Choroid plexus epithelial cell (primary cell): Measurements from ENCODE around the gene RSPH10B2.
"Not testable (repeated sequence)": the region's sequence is repeated elsewhere in the genome, so short reads cannot be mapped to it uniquely, and the experiment has no call there.

Source experiments
- DNase-seq: peaks from one replicate; pipeline ENCODE4 v3.0.0-alpha.2; 2010; ENCODE audit warnings: low read depth
- H3K4me3 ChIP-seq: 2 replicates; pipeline ENCODE4 v1.5.1; 2011; ENCODE audit warnings: low read depth, mild to moderate bottlenecking, control low read depth, low read length, moderate library complexity
- TF ChIP-seq, protein P1 (sequence below): conservative IDR thresholded peaks from 2 replicates; pipeline ENCODE4 v1.5.1; 2011; ENCODE audit warnings: low read depth, mild to moderate bottlenecking, control low read depth, inconsistent platforms, low read length, moderate library complexity

The RSPH10B2 gene

DNA sequence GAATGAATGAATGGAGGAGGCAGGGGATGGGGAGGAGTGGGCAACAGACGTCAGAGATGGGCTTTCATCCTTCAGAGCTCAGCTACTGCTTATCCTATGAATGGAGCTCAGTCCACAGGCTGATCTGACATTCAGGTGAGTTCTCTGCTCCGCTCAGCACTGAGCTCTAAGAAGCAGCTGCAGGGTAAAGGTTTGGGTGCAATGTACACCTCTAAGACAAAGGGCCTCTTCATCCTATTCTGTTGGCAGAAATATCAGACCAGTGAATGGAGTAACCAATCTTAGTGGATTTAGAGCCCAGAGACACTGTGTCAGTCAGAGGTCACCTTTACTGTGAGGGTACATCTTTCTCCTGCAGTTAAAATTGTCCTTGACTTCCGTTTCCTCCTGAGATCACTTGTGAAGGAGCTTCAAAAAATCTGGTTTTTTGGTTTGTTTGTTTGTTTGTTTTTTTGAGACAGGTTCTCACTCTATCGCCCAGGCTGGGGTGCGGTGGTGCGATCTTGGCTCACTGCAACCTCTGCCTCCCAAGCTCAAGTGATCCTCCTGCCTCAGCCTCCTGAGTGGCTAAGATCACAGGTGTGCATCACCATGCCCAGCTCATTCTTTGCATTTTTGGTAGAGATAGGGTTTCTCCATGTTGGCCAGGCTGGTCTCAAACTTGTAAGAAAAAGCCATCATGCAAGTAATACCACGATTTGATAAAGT, 77.3 kb downstream of the RSPH10B2 start:
- DNase-seq = no peak

DNA sequence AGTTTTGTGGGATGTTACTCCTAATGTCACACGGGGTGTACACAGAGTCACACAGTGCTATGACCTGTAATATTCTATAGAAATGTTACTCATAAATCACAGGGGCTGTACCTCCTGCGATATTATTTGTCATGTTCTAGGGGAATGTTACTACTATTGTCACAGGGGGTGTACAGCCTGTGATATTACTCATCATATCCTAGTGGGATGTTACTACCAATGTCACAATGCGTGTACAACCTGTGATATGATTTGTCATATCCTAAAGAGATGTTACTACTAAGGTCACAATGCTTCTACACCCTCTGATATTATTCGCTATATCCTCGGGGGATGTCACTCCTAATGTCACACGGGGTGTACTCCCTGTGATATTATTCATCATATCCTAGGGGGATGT, 79.7 kb downstream of the RSPH10B2 start:
- no peak overlapping the region for H3K4me3 ChIP-seq
- DNase-seq = no peak
- TF ChIP-seq, protein P1, sequence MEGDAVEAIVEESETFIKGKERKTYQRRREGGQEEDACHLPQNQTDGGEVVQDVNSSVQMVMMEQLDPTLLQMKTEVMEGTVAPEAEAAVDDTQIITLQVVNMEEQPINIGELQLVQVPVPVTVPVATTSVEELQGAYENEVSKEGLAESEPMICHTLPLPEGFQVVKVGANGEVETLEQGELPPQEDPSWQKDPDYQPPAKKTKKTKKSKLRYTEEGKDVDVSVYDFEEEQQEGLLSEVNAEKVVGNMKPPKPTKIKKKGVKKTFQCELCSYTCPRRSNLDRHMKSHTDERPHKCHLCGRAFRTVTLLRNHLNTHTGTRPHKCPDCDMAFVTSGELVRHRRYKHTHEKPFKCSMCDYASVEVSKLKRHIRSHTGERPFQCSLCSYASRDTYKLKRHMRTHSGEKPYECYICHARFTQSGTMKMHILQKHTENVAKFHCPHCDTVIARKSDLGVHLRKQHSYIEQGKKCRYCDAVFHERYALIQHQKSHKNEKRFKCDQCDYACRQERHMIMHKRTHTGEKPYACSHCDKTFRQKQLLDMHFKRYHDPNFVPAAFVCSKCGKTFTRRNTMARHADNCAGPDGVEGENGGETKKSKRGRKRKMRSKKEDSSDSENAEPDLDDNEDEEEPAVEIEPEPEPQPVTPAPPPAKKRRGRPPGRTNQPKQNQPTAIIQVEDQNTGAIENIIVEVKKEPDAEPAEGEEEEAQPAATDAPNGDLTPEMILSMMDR = no peak

More for the DNA sequence above, 77.3 kb downstream of the RSPH10B2 start:
- TF ChIP-seq, protein P1 = no peak
- H3K4me3 ChIP-seq = no peak overlapping the region

DNA sequence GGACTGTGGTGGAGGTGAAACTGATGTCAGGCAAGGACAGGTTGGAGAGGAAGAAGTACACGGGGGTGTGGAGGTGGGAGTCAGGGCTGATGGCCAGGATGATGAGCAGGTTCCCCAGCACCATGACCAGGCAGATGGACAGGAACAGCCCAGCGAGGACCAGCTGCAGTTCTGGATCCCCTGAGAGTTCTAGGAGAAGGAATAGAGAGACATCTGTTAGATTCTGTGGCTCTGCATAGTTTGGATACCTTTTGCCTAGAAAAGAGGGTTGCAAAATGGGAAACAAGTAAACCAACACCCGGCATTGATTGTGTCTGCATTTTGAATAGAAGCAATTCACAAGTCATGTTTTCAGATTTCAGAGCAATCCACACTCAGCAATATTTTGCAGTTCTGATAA, 81.6 kb downstream of the RSPH10B2 start:
- not testable (repeated sequence) for DNase-seq, H3K4me3 ChIP-seq

DNA sequence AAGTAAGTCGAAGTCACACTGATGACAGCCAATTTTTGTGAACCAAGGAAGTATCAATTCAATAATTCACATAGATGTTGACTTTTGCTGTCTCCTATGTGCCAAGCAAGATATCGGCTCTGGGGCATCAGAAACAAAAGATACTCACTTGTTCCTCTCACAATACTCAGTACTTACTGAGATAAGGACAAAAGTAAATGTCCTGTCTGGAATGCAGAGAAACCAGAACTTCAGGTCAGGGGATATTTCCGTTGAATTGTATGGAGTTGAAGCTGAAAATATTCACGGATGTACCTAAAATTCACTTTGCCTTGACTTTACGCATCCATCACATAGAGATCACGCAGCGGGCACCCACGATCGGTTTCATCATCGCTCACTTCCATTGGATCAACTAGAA, 83.2 kb downstream of the RSPH10B2 start:
- not testable (repeated sequence) for DNase-seq, H3K4me3 ChIP-seq

DNA sequence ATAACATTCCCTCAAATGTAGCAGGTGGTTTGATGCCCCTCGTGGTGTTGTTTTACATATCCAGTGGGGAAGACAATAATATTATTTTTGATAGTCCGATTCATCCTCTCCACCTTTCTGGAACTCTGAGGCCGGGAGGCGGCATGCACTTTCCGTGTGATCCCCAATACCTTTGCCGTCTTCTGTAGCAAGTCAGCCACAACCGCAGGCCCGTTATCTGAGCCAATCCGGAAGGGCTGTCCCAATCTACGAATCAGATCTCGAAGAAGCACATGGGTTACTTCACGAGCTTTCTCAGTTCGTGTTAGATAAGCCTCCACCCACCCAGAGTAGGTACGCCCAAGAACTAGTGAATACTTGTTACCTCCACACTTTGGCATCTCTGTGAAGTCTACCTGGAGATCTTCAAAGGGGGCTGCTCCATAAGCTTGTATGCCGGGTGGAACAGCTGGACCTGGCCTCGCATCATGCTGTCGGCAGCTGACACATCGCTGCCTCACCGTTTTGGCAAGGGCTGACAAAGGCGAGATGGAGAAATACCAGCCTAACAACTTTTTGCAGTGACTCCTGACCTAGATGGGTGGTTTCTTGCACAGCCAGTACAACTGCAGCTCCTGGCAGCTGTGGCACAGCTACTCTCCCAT, 88.5 kb downstream of the RSPH10B2 start:
- H3K4me3 ChIP-seq = not testable (repeated sequence)

DNA sequence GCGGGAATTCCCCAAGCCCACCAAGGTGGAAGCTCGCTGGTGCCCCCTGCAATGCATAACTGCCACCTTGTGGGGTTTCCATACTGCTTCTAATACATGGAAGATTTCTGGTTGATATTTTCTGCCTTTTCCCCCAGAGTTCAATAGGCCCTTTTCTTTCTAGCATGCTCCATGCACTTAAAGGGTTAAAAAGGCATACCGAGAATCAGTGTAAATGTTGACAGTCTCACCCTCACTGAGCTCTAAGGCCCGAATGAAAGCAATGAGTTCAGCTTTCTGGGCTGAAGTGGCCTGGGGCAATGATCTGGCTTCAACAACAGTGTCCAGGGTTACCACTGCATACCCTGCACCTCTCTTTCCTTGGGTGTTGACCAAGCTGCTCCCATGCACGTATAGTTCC, 89.2 kb downstream of the RSPH10B2 start:
- not testable (repeated sequence) for H3K4me3 ChIP-seq, DNase-seq

More for the DNA sequence above, 88.5 kb downstream of the RSPH10B2 start:
- not testable (repeated sequence) for DNase-seq

DNA sequence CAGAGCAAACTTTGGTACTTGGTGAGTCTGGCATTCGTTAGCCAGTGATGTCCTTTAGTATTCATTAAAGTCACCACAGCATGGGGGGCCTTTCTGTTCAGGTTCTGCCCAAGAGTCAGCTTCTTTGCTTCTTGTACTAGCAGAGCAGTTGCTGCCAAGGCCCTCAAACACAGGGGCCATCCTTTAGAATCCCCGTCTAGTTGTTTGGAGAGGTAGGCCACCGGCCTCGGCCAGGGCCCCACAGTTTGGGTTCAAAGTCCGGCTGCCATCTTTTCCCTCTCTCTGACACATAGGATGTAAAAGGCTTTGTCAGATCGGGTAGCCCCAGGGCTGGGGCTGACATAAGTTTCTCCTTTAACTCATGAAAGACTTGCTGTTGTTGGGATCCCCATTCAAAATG, 89.8 kb downstream of the RSPH10B2 start:
- H3K4me3 ChIP-seq, DNase-seq: not testable (repeated sequence)

DNA sequence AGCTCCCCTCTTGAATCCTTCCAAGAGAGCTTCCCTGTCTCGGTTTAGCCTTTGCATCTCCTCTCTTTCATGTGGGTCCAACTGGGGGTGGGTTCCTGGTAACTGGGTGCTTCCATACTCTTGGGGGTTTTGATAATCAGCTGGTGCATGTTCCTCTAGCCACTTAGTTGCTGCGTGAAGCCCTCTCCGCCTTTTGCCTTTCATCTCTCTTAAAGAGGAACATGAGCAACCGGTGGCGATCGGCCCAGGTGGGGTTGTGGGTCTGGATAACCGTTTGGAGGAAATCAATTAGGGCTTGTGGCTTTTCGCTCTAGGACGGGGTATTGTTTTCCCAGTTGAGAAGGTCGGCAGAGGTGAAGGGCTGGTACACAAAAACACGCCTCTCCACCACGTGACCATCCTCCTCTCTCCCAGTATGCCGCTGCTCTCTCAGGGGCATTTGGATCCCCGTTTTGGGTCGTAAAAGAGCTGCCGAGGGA, 92.1 kb downstream of the RSPH10B2 start:
- not testable (repeated sequence) for H3K4me3 ChIP-seq, DNase-seq

DNA sequence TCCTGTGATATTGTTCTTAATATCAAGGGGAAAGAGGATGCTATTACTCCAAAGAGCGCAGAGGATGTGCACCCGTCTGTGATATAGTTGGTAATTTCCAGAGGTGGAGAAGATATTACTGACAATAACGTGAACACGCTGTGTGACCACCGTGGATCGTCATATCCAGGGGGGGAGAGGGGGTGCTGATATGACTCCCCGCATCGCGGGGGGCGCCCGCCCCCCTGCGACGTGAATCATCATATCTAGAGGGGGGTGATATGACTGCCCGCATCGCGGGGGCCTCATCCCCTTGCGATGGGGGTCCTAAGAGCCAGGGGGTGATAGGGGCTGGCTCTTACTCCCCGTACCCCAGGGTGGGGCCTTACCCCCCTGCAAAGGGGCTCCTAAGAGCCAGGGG, 93.8 kb downstream of the RSPH10B2 start:
- not testable (repeated sequence) for DNase-seq, H3K4me3 ChIP-seq
